ENCODE results near the gene CD52. TPM values are rescaled to one million over a fixed set of nuclear protein-coding genes. Genes with fewer than 3 reads are reported as not detected.

The CD52 gene
- total and polyA plus RNA-seq, 2 of the 13 experiments (the other 11 are each of a cell fraction or from before 2014, with no cell fraction given): 0.32 TPM; not detected in 1

DNA sequence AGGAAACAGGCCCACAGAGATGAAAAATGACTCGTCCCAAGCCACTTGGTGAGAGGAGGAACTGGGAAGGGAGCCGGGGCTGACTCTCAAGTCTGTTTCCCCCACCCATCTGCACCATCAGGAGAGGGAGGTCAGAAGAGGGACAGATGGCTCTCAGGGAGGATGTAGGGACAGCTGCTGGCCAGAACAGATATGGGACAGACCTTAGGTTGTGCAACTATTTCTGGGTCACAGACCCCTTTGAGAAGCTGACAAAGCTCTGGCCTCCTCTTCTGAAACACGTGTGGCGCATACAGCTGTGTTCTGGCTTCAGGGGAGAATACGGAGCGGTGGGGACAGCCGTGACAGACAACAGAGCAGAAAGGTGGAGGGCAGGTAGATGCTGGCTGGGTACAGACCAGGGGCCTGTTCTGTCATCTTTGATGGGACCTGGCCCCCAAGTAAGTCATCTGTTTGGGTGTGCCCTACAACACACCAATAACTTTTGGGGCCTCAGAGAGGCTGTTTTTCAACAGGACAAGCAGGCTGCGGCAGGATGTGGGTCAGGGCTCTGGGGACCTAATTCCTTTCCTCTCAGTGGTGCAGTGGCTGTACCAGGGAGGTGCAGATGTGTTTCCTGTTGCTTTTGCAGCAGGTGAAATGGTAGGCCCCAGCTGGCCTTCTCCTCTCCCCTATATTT, 30.6 kb upstream of the CD52 start (continued):
- TF ChIP-seq, protein P1, sequence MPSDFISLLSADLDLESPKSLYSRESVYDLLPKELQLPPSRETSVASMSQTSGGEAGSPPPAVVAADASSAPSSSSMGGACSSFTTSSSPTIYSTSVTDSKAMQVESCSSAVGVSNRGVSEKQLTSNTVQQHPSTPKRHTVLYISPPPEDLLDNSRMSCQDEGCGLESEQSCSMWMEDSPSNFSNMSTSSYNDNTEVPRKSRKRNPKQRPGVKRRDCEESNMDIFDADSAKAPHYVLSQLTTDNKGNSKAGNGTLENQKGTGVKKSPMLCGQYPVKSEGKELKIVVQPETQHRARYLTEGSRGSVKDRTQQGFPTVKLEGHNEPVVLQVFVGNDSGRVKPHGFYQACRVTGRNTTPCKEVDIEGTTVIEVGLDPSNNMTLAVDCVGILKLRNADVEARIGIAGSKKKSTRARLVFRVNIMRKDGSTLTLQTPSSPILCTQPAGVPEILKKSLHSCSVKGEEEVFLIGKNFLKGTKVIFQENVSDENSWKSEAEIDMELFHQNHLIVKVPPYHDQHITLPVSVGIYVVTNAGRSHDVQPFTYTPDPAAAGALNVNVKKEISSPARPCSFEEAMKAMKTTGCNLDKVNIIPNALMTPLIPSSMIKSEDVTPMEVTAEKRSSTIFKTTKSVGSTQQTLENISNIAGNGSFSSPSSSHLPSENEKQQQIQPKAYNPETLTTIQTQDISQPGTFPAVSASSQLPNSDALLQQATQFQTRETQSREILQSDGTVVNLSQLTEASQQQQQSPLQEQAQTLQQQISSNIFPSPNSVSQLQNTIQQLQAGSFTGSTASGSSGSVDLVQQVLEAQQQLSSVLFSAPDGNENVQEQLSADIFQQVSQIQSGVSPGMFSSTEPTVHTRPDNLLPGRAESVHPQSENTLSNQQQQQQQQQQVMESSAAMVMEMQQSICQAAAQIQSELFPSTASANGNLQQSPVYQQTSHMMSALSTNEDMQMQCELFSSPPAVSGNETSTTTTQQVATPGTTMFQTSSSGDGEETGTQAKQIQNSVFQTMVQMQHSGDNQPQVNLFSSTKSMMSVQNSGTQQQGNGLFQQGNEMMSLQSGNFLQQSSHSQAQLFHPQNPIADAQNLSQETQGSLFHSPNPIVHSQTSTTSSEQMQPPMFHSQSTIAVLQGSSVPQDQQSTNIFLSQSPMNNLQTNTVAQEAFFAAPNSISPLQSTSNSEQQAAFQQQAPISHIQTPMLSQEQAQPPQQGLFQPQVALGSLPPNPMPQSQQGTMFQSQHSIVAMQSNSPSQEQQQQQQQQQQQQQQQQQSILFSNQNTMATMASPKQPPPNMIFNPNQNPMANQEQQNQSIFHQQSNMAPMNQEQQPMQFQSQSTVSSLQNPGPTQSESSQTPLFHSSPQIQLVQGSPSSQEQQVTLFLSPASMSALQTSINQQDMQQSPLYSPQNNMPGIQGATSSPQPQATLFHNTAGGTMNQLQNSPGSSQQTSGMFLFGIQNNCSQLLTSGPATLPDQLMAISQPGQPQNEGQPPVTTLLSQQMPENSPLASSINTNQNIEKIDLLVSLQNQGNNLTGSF (CRISPR knock-in tag; IDR thresholded peaks at IDR 0.05): no peak
- TF ChIP-seq ZNF768 (CRISPR knock-in tag; IDR thresholded peaks at IDR 0.05) (no peak), ARNT (IDR thresholded peaks at IDR 0.05) (no peak), ZNF282 (IDR thresholded peaks at IDR 0.05; ENCODE audit: partially characterized antibody) (no peak), ZNF547 (CRISPR knock-in tag; IDR thresholded peaks at IDR 0.05) (no peak), ZNF546 (CRISPR knock-in tag; conservative IDR thresholded peaks at IDR 0.05) (no peak), CC2D1A (CRISPR knock-in tag; IDR thresholded peaks at IDR 0.05) (no peak), BHLHE40 (IDR thresholded peaks at IDR 0.05; ENCODE audit: low read length) (no peak), KLF16 (CRISPR knock-in tag; IDR thresholded peaks at IDR 0.05) (no peak), ZIK1 (CRISPR knock-in tag; IDR thresholded peaks at IDR 0.05; ENCODE audit: borderline replicate concordance, low read depth) (no peak), DMAP1 (CRISPR knock-in tag; IDR thresholded peaks at IDR 0.05) (no peak), GPBP1L1 (CRISPR knock-in tag; IDR thresholded peaks at IDR 0.05) (no peak)
- TF ChIP-seq, protein P2, sequence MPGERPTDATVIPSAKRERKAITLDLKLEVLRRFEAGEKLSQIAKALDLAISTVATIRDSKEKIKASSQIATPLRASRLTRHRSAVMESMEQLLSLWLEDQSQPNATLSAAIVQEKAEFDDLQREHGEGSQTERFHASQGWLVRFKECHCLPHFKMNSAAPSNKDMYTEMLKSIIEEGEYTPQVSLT (CRISPR knock-in tag; IDR thresholded peaks at IDR 0.05; ENCODE audit: borderline replicate concordance, low read depth): no peak
- TF ChIP-seq, protein P3, sequence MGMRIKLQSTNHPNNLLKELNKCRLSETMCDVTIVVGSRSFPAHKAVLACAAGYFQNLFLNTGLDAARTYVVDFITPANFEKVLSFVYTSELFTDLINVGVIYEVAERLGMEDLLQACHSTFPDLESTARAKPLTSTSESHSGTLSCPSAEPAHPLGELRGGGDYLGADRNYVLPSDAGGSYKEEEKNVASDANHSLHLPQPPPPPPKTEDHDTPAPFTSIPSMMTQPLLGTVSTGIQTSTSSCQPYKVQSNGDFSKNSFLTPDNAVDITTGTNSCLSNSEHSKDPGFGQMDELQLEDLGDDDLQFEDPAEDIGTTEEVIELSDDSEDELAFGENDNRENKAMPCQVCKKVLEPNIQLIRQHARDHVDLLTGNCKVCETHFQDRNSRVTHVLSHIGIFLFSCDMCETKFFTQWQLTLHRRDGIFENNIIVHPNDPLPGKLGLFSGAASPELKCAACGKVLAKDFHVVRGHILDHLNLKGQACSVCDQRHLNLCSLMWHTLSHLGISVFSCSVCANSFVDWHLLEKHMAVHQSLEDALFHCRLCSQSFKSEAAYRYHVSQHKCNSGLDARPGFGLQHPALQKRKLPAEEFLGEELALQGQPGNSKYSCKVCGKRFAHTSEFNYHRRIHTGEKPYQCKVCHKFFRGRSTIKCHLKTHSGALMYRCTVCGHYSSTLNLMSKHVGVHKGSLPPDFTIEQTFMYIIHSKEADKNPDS (CRISPR knock-in tag; IDR thresholded peaks at IDR 0.05): no peak

Data from HepG2 (cell line).